NCI-H2196 treated with DMSO at 0.1 percent for 48 hours (cell line): ENCODE data around the gene CCDC33.
"Not testable (repeated sequence)": the region's sequence is repeated elsewhere in the genome, so short reads cannot be mapped to it uniquely, and the experiment has no call there.

ENCODE experiments used
- DNase-seq: peaks from one replicate; lab custom pipeline; 2025; ENCODE audit not compliant: unreplicated experiment; lab: John Stamatoyannopoulos, UW

Gene CCDC33

GRCh38 chr15:74356050-74356449 is 119.9 kb downstream of the CCDC33 start:
- not testable (repeated sequence) for DNase-seq

- DNase-seq: not testable (repeated sequence)
These were observed 121.4 kb downstream of the CCDC33 start for GRCh38 chr15:74357514-74357913.

- DNase-seq: not testable (repeated sequence)
These were observed 123.2 kb downstream of the CCDC33 start for GRCh38 chr15:74359376-74359775.

- DNase-seq: not testable (repeated sequence)
These were observed 124.7 kb downstream of the CCDC33 start for GRCh38 chr15:74360855-74361254.

- no peak for DNase-seq
These were observed 126.4 kb downstream of the CCDC33 start for GRCh38 chr15:74362482-74362881.

GRCh38 chr15:74364936-74365597 is 128.9 kb downstream of the CCDC33 start:
- DNase-seq: no peak

GRCh38 chr15:74365598-74366445 is 129.7 kb downstream of the CCDC33 start:
- DNase-seq: no peak

- no peak for DNase-seq
These were observed 131.2 kb downstream of the CCDC33 start, which contains the start of gene CYP11A1 for GRCh38 chr15:74367296-74367854. CYP11A1 (minus strand) TSS chr15:74367646; CDS start chr15:74367585, 61 bp downstream.

GRCh38 chr15:74368121-74368520 is 132.0 kb downstream of the CCDC33 start:
- DNase-seq: no peak

GRCh38 chr15:74369084-74369745 is 133.1 kb downstream of the CCDC33 start:
- no peak for DNase-seq

- no peak for DNase-seq
These were observed 133.6 kb downstream of the CCDC33 start for GRCh38 chr15:74369756-74370155.

GRCh38 chr15:74370471-74370870 is 134.3 kb downstream of the CCDC33 start:
- no peak for DNase-seq

GRCh38 chr15:74373056-74373650 is 137.0 kb downstream of the CCDC33 start:
- DNase-seq: no peak

- DNase-seq: peak; percentile 44
These were observed 137.9 kb downstream of the CCDC33 start for GRCh38 chr15:74373731-74374647.

- no peak for DNase-seq
These were observed 138.6 kb downstream of the CCDC33 start for GRCh38 chr15:74374648-74375302.

- DNase-seq: peak; percentile 31
These were observed 139.2 kb downstream of the CCDC33 start for GRCh38 chr15:74375303-74375693.

- DNase-seq: no peak
These were observed 140.1 kb downstream of the CCDC33 start for GRCh38 chr15:74376226-74376625.

GRCh38 chr15:74376825-74377581 is 140.9 kb downstream of the CCDC33 start:
- DNase-seq: no peak
